ENCODE measurements around the gene CDH3.

The CDH3 gene

DNA sequence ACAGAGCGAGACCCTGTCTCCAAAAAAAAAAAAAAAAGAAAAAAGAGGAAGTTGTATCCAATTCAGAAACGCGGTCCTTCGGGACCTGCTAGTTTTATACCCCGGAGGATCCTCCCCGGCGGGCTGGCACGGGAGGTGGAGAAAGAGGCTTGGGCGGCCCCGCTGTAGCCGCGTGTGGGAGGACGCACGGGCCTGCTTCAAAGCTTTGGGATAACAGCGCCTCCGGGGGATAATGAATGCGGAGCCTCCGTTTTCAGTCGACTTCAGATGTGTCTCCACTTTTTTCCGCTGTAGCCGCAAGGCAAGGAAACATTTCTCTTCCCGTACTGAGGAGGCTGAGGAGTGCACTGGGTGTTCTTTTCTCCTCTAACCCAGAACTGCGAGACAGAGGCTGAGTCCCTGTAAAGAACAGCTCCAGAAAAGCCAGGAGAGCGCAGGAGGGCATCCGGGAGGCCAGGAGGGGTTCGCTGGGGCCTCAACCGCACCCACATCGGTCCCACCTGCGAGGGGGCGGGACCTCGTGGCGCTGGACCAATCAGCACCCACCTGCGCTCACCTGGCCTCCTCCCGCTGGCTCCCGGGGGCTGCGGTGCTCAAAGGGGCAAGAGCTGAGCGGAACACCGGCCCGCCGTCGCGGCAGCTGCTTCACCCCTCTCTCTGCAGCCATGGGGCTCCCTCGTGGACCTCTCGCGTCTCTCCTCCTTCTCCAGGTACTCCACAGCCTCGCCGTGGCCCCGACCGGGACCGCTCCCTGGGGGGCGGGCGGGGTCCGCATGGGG lies at the start of gene CDH3:
Gene CDH3 (plus strand): TSS at position 596 of the 779 bp plus-strand sequence. CDS start 70 bp downstream, at position 666.
- H3K4me3 ChIP-seq (ENCODE audit: low read depth, low read length), result peak within 1 kb of the TSS; percentile 40
- H3K27ac ChIP-seq (ENCODE audit: low read depth, low read length), result no peak within 1 kb of the TSS

GRCh38 chr16:68596266-68596665 lies 48.8 kb upstream of the CDH3 start:
- no peaks in the 10 kb centered on the region for H3K27me3 ChIP-seq (ENCODE audit: insufficient read depth, low read length)
- no peak overlapping the region for H3K4me3 ChIP-seq (ENCODE audit: low read depth, low read length)
- H3K27ac ChIP-seq (ENCODE audit: low read depth, low read length), result no peak overlapping the region
- no peak overlapping the region for H2AFZ ChIP-seq (ENCODE audit: low read length, unreplicated experiment)
- no peaks in the 10 kb centered on the region for H3K36me3 ChIP-seq (ENCODE audit: insufficient read depth, low read length)
- H3K4me1 ChIP-seq (ENCODE audit: control insufficient read depth, insufficient read depth, low read length, unreplicated experiment), result no peaks in the 10 kb centered on the region
- H3K79me2 ChIP-seq (ENCODE audit: control insufficient read depth, insufficient read depth, low read length, unreplicated experiment), result no peaks in the 10 kb centered on the region

More for the DNA sequence above, at the start of gene CDH3:
- H3K27me3 ChIP-seq (ENCODE audit: insufficient read depth, low read length), result peaks cover 67% of the 10 kb centered on the region
- no peaks in the 10 kb centered on the region for H3K79me2 ChIP-seq (ENCODE audit: control insufficient read depth, insufficient read depth, low read length, unreplicated experiment)
- no peaks in the 10 kb centered on the region for H3K36me3 ChIP-seq (ENCODE audit: insufficient read depth, low read length)
- no peak within 1 kb of the TSS for H2AFZ ChIP-seq (ENCODE audit: low read length, unreplicated experiment)
- H3K4me1 ChIP-seq (ENCODE audit: control insufficient read depth, insufficient read depth, low read length, unreplicated experiment), result peaks cover 8% of the 10 kb centered on the region

DNA sequence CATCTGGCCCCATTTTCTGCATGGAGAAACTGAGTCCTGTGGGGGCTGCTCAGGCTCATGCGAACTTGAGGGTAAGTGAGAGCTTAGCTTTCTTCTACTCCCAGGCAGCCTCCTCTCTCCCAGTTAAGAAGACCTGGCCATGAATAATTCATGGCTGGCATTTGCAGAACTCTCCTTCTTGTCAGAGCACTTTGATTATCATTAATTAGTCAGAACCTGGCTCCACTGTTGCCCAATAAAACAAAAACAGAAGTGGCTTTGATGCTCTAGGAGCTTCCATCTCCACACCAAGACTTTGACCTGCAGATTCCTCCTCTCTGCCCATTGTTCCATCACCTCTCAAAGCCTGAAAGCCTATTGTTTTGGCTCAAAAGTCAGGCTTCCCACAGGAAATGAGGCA lies 45.5 kb upstream of the CDH3 start:
- H2AFZ ChIP-seq (ENCODE audit: low read length, unreplicated experiment), result no peak overlapping the region
- H3K27me3 ChIP-seq (ENCODE audit: insufficient read depth, low read length), result no peaks in the 10 kb centered on the region
- no peak overlapping the region for H3K27ac ChIP-seq (ENCODE audit: low read depth, low read length)
- H3K4me3 ChIP-seq (ENCODE audit: low read depth, low read length), result no peak overlapping the region
- H3K79me2 ChIP-seq (ENCODE audit: control insufficient read depth, insufficient read depth, low read length, unreplicated experiment), result no peaks in the 10 kb centered on the region
- no peaks in the 10 kb centered on the region for H3K4me1 ChIP-seq (ENCODE audit: control insufficient read depth, insufficient read depth, low read length, unreplicated experiment)
- H3K36me3 ChIP-seq (ENCODE audit: insufficient read depth, low read length), result no peaks in the 10 kb centered on the region

DNA sequence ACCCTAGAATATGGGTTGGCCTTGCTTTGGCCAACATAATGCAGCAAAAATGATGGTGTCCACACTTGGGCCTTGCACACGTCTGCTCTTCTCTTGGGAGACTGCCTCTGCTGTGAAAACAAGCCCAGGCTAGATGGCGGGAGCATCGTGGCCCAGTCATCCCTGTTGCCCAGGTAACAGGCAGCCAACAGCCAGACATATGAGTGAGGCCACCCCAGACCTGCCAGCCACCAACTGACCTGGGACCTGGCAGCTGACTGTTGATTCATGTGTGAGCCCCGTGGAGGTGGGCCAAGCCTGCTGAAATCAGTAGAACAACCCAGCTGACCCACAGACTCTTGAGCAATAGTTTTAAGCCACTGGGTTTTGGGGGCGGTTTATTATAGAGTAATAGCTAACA lies 39.4 kb upstream of the CDH3 start:
- Histone ChIP-seq H3K27me3 (ENCODE audit: insufficient read depth, low read length) (no peaks in the 10 kb centered on the region), H3K36me3 (ENCODE audit: insufficient read depth, low read length) (no peaks in the 10 kb centered on the region), H3K79me2 (ENCODE audit: control insufficient read depth, insufficient read depth, low read length, unreplicated experiment) (no peaks in the 10 kb centered on the region), H3K4me3 (ENCODE audit: low read depth, low read length) (no peak overlapping the region), H3K27ac (ENCODE audit: low read depth, low read length) (no peak overlapping the region), H2AFZ (ENCODE audit: low read length, unreplicated experiment) (no peak overlapping the region), H3K4me1 (ENCODE audit: control insufficient read depth, insufficient read depth, low read length, unreplicated experiment) (no peaks in the 10 kb centered on the region)

DNA sequence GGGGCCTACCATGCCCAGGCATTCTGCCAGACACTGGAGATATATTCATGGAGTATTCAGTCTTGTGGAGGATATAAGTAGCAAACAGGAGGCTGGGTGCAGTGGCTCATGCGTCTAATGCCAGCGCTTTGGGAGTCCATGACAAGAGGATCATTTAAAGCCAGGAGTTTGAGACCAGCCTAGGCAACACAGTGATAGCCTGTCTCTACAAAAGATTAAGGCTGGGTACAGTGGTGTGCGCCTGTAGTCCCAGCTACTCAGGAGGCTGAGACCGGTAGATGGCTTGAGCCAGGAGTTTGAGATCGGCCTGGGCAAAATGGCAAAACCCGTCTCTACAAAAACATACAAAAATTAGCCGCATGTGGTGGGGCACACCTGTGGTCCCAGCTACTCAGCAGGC lies 37.7 kb upstream of the CDH3 start:
- no peak overlapping the region for H2AFZ ChIP-seq (ENCODE audit: low read length, unreplicated experiment)
- H3K36me3 ChIP-seq (ENCODE audit: insufficient read depth, low read length), result no peaks in the 10 kb centered on the region
- H3K27ac ChIP-seq (ENCODE audit: low read depth, low read length), result no peak overlapping the region
- no peaks in the 10 kb centered on the region for H3K4me1 ChIP-seq (ENCODE audit: control insufficient read depth, insufficient read depth, low read length, unreplicated experiment)
- H3K79me2 ChIP-seq (ENCODE audit: control insufficient read depth, insufficient read depth, low read length, unreplicated experiment), result no peaks in the 10 kb centered on the region
- no peak overlapping the region for H3K4me3 ChIP-seq (ENCODE audit: low read depth, low read length)
- no peaks in the 10 kb centered on the region for H3K27me3 ChIP-seq (ENCODE audit: insufficient read depth, low read length)

DNA sequence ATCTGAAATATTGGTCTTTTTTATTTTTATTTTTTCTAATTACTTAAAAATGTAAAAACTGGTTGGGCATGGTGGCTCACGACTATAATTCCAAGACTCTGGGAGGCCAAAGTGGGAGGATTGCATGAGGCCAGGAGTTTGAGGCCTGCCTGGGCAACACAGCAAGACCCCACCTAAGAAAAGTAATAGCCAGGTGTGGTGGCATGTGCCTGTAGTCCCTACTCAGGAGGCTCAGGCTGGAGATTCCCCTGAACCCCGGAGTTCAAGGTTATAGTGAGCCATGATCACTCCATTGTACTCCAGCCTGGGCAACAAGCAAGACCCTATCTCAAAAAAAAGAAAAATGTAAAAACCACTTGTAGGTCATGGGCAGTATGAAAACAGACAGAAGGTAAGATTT lies 36.8 kb upstream of the CDH3 start:
- no peaks in the 10 kb centered on the region for H3K79me2 ChIP-seq (ENCODE audit: control insufficient read depth, insufficient read depth, low read length, unreplicated experiment)
- no peak overlapping the region for H3K4me3 ChIP-seq (ENCODE audit: low read depth, low read length)
- no peaks in the 10 kb centered on the region for H3K36me3 ChIP-seq (ENCODE audit: insufficient read depth, low read length)
- H3K27me3 ChIP-seq (ENCODE audit: insufficient read depth, low read length), result no peaks in the 10 kb centered on the region
- no peak overlapping the region for H2AFZ ChIP-seq (ENCODE audit: low read length, unreplicated experiment)
- no peaks in the 10 kb centered on the region for H3K4me1 ChIP-seq (ENCODE audit: control insufficient read depth, insufficient read depth, low read length, unreplicated experiment)
- H3K27ac ChIP-seq (ENCODE audit: low read depth, low read length), result no peak overlapping the region

DNA sequence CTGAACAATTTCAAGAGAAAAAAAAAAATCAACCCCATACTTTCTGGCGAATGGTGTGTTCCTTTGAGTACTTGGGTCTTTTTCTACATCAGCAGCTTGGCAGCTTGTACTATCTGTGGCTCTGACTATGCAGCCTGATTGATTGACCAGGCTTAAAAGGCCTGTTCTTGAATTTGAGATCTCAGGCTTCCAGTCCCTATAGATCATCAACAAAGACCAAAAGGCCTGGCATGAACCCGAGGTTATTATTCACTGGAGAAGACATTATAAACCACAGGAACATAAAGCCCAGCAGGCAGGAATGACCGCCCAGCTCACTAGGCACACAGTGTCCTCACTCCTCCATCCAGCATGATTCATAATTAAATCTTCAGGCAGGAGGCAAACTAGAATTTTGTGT lies 32.1 kb upstream of the CDH3 start:
- Histone ChIP-seq H3K27me3 (ENCODE audit: insufficient read depth, low read length) (peaks cover 16% of the 10 kb centered on the region), H3K27ac (ENCODE audit: low read depth, low read length) (no peak overlapping the region), H2AFZ (ENCODE audit: low read length, unreplicated experiment) (no peak overlapping the region)

DNA sequence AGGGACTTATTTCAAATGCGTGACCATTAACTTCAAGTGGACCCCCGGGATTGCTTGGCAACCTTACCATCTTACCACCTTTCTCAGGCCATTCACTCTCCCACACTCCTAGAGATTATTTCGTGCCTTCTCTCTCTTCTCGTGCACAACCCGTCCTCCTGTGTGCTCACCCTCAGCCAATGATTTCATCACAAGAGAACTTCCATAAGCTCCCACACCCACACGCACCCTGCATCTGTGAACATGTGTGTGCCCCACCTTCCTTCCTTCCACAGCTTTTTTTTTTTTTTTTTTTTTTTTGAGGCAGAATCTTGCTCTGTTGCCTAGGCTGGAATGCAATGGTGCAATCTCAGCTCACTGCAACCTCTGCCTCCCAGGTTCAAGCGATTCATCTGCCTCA lies 27.4 kb upstream of the CDH3 start:
- H3K4me3 ChIP-seq (ENCODE audit: low read depth, low read length), result no peak overlapping the region
- no peak overlapping the region for H2AFZ ChIP-seq (ENCODE audit: low read length, unreplicated experiment)
- no peaks in the 10 kb centered on the region for H3K4me1 ChIP-seq (ENCODE audit: control insufficient read depth, insufficient read depth, low read length, unreplicated experiment)
- H3K27me3 ChIP-seq (ENCODE audit: insufficient read depth, low read length), result peaks cover 16% of the 10 kb centered on the region
- H3K79me2 ChIP-seq (ENCODE audit: control insufficient read depth, insufficient read depth, low read length, unreplicated experiment), result no peaks in the 10 kb centered on the region
- H3K36me3 ChIP-seq (ENCODE audit: insufficient read depth, low read length), result no peaks in the 10 kb centered on the region
- H3K27ac ChIP-seq (ENCODE audit: low read depth, low read length), result no peak overlapping the region

More for the DNA sequence above, 32.1 kb upstream of the CDH3 start:
- Histone ChIP-seq H3K79me2 (ENCODE audit: control insufficient read depth, insufficient read depth, low read length, unreplicated experiment) (no peaks in the 10 kb centered on the region), H3K36me3 (ENCODE audit: insufficient read depth, low read length) (no peaks in the 10 kb centered on the region), H3K4me3 (ENCODE audit: low read depth, low read length) (no peak overlapping the region), H3K4me1 (ENCODE audit: control insufficient read depth, insufficient read depth, low read length, unreplicated experiment) (no peaks in the 10 kb centered on the region)

GRCh38 chr16:68626557-68626956 lies 18.6 kb upstream of the CDH3 start:
- Histone ChIP-seq H3K4me3 (ENCODE audit: low read depth, low read length) (no peak overlapping the region), H3K36me3 (ENCODE audit: insufficient read depth, low read length) (no peaks in the 10 kb centered on the region), H3K27me3 (ENCODE audit: insufficient read depth, low read length) (no peaks in the 10 kb centered on the region), H3K79me2 (ENCODE audit: control insufficient read depth, insufficient read depth, low read length, unreplicated experiment) (no peaks in the 10 kb centered on the region), H2AFZ (ENCODE audit: low read length, unreplicated experiment) (no peak overlapping the region), H3K27ac (ENCODE audit: low read depth, low read length) (no peak overlapping the region), H3K4me1 (ENCODE audit: control insufficient read depth, insufficient read depth, low read length, unreplicated experiment) (peaks cover 8% of the 10 kb centered on the region)

- H3K27me3 ChIP-seq (ENCODE audit: insufficient read depth, low read length), result no peaks in the 10 kb centered on the region
- H2AFZ ChIP-seq (ENCODE audit: low read length, unreplicated experiment), result no peak overlapping the region
- 0 out of 2 replicates have a peak overlapping the region, but pooled peaks have one; percentile 12 for H3K27ac ChIP-seq (ENCODE audit: low read depth, low read length)
- no peaks in the 10 kb centered on the region for H3K36me3 ChIP-seq (ENCODE audit: insufficient read depth, low read length)
- no peak overlapping the region for H3K4me3 ChIP-seq (ENCODE audit: low read depth, low read length)
- peaks cover 8% of the 10 kb centered on the region for H3K4me1 ChIP-seq (ENCODE audit: control insufficient read depth, insufficient read depth, low read length, unreplicated experiment)
- no peaks in the 10 kb centered on the region for H3K79me2 ChIP-seq (ENCODE audit: control insufficient read depth, insufficient read depth, low read length, unreplicated experiment)
Observed at GRCh38 chr16:68627951-68628425, 17.1 kb upstream of the CDH3 start.

- Histone ChIP-seq H3K79me2 (ENCODE audit: control insufficient read depth, insufficient read depth, low read length, unreplicated experiment) (no peaks in the 10 kb centered on the region), H3K36me3 (ENCODE audit: insufficient read depth, low read length) (no peaks in the 10 kb centered on the region), H3K4me3 (ENCODE audit: low read depth, low read length) (no peak overlapping the region), H3K27ac (ENCODE audit: low read depth, low read length) (no peak overlapping the region), H3K4me1 (ENCODE audit: control insufficient read depth, insufficient read depth, low read length, unreplicated experiment) (peaks cover 8% of the 10 kb centered on the region), H2AFZ (ENCODE audit: low read length, unreplicated experiment) (no peak overlapping the region), H3K27me3 (ENCODE audit: insufficient read depth, low read length) (no peaks in the 10 kb centered on the region)
Observed at GRCh38 chr16:68629351-68629910, 15.7 kb upstream of the CDH3 start.

Data from ACC112 (cell line).